T-helper 17 cell (primary cell): ENCODE data around the gene RARS2. TPM values are rescaled to one million over a fixed set of nuclear protein-coding genes. Genes with fewer than 3 reads are reported as not detected.

Experiments
- ATAC-seq: fragments of 150-1000 bp; cut with Tn5 transposase; 2 replicates; pipeline ENCODE4 v1.10.0; 2021; ENCODE audit warnings: mild to moderate bottlenecking, moderate library complexity
- DNase-seq, 3 donors: peaks; one replicate each; pipeline versions ENCODE4 v3.0.0 to v3.0.0-alpha.2; 2020 to 2021
- H3K9me3 ChIP-seq: one replicate; pipeline ENCODE4 v1.7.0; 2013; ENCODE audit warnings: low read length, mild to moderate bottlenecking; ENCODE audit not compliant: control insufficient read depth, poor library complexity, severe bottlenecking
- H3K27ac Mint-ChIP-seq: one replicate; pipeline ENCODE4 v1.8.0; 2022; ENCODE audit warnings: mild to moderate bottlenecking, moderate library complexity, mixed read lengths
- H3K27me3 Mint-ChIP-seq: one replicate; pipeline ENCODE4 v1.8.0; 2022; ENCODE audit warnings: mixed read lengths
- H3K36me3 Mint-ChIP-seq: one replicate; pipeline ENCODE4 v1.8.0; 2022; ENCODE audit warnings: low read depth, mixed read lengths
- H3K4me1 Mint-ChIP-seq: one replicate; pipeline ENCODE4 v1.8.0; 2022; ENCODE audit warnings: mild to moderate bottlenecking, mixed read lengths
- H3K4me3 Mint-ChIP-seq: one replicate; pipeline ENCODE4 v1.8.0; 2022; ENCODE audit warnings: mild to moderate bottlenecking, moderate library complexity, mixed read lengths
- total RNA-seq, 4 donors: library from RNA in 2 of 4; stranded (reverse) in 2 of 4; gene quantifications; one replicate each; pipeline ENCODE4 v1.2.3 and lab custom pipeline; 2022 to 2026

Gene RARS2
- total RNA-seq, 2 donors from 2014 or later = 22.8 to 26.6 TPM

DNA sequence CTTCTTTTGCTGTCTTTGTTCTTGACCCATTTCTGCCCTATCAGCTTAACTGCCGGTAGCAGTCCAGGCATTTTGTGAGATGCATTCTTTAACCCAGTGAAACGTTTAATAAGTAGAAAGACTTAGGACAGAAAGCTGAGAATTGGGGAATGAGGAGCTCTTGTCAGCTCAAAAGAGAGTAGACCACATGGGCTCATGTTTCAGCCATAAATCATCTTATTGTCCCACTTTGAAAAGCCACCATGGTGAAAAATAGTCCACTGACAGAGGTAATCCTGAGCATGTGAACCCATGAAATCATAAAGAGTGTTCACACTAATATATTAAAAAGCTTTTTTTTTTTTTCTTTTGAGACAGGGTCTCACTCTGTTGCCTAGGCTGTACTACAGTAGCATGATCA lies 16.4 kb upstream of the RARS2 start:
- no peaks in the 10 kb centered on the region for H3K27me3 Mint-ChIP-seq
- no peak overlapping the region for H3K4me3 Mint-ChIP-seq
- no peaks in the 10 kb centered on the region for H3K4me1 Mint-ChIP-seq
- peaks cover 2% of the 10 kb centered on the region for H3K36me3 Mint-ChIP-seq
- ATAC-seq (no peak), DNase-seq (no peak)
- no peak overlapping the region for H3K27ac Mint-ChIP-seq
- no peaks in the 10 kb centered on the region for H3K9me3 ChIP-seq

DNA sequence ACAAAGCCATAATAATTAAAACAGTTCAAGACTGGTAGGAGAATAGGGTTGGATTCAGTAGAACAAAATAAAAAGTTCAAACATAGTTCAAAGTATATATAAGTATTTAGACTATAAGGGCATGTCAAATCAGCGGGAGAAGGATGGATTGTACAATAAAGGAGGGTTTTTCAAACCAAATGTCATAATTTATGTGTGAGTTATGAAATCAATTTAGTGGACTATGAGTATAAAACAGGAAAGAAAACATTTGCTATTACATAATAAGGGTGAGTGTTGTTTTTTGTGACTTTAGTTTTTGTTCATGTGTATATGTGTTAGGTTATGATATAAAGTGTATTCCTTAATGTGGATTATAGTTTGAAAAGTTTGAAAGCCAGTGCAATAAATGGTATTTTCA lies 10.8 kb upstream of the RARS2 start:
- H3K27ac Mint-ChIP-seq = no peak overlapping the region
- no peak overlapping the region for H3K4me3 Mint-ChIP-seq
- no peaks in the 10 kb centered on the region for H3K36me3 Mint-ChIP-seq

DNA sequence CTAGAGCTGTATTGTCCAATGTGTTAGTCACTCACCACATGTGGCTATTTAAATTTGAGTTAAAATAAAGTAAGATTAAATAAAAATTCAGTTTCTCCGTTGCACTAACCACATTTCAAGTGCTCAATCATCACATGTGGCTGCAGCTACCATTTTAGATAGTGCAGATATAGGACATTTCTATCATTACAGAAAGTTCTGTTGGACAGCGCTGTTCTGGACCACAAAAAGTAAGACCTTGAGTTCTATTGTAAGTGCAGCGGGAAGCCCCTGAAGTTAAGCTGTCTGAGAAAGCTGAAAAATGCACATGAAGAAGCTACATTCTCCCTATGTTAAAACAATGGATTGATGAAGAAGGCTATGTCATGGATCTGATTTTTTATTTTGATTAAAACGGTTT lies 1.2 kb upstream of the RARS2 start:
- no peaks in the 10 kb centered on the region for H3K27me3 Mint-ChIP-seq
- no peak for DNase-seq
- peak overlapping the region; percentile 99 for H3K4me3 Mint-ChIP-seq
- H3K27ac Mint-ChIP-seq = peak overlapping the region; percentile 100
- ATAC-seq = no peak
- peaks cover 40% of the 10 kb centered on the region for H3K4me1 Mint-ChIP-seq
- H3K36me3 Mint-ChIP-seq = no peaks in the 10 kb centered on the region
- no peaks in the 10 kb centered on the region for H3K9me3 ChIP-seq

More for the DNA sequence above, 10.8 kb upstream of the RARS2 start:
- no peak for ATAC-seq
- no peaks in the 10 kb centered on the region for H3K9me3 ChIP-seq
- H3K27me3 Mint-ChIP-seq = no peaks in the 10 kb centered on the region
- no peak for DNase-seq
- no peaks in the 10 kb centered on the region for H3K4me1 Mint-ChIP-seq

DNA sequence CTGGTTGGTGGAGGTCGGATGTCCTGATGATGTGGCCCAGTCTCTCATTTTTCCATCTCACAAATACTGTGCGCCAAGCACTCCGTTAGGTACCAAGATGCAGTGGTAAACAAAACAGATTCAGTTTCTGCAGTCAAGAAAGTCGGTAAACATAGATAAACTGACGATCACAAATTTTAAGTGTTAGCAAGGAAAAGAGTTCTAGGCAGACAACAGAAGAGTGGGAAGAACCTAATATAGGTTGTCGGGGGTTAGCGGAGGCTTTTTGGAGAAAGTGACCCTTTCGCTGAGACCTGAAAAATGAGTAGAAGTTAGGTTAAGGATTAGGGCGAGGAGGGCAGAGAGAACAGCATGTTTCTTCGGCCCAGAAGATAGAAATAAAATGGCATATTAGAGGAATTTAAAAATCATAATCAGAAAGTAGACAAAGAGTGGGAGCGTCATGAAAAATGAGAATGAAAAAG lies 662 bp upstream of the RARS2 start:
- DNase-seq = no peak
- Mint-ChIP-seq H3K4me1 (peaks cover 44% of the 10 kb centered on the region), H3K27me3 (no peaks in the 10 kb centered on the region), H3K4me3 (peak overlapping the region; percentile 99), H3K27ac (peak overlapping the region; percentile 100), H3K36me3 (peaks cover 3% of the 10 kb centered on the region)
- no peaks in the 10 kb centered on the region for H3K9me3 ChIP-seq
- ATAC-seq = no peak

DNA sequence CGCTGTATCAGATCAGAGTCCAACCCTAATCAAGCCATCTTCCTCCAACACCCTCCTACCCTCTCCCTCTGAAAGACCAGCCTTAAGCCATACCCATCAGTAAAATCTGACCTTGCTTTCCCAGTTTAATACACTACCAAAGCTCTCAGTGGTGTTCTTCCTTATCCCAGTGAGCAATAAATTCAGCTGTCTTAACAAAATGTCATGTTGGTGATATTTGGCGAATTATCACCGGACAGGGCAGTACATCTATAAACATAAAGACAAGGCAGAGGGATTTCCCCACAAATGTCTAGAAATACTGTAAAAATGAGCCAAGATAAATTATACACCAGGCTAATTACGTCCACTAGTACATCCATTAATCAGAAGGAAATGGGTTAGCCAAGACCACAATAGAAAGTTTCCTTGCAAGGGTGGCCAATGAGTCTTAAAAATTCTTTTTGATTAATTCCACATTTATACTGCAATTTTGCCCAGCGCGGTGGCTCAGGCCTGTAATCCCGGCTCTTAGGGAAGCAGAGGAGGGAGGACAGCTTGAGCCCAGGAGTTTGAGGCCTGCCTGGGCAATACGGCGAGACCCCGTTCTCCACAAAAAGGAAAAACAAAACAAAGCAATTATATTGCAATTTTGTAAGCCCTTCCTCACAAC lies 905 bp downstream of the RARS2 start:
- Mint-ChIP-seq H3K4me3 (peak overlapping the region; percentile 99), H3K27ac (peak overlapping the region; percentile 100), H3K4me1 (peaks cover 47% of the 10 kb centered on the region), H3K27me3 (no peaks in the 10 kb centered on the region), H3K36me3 (peaks cover 3% of the 10 kb centered on the region)
- no peak for DNase-seq
- no peaks in the 10 kb centered on the region for H3K9me3 ChIP-seq
- no peak for ATAC-seq

DNA sequence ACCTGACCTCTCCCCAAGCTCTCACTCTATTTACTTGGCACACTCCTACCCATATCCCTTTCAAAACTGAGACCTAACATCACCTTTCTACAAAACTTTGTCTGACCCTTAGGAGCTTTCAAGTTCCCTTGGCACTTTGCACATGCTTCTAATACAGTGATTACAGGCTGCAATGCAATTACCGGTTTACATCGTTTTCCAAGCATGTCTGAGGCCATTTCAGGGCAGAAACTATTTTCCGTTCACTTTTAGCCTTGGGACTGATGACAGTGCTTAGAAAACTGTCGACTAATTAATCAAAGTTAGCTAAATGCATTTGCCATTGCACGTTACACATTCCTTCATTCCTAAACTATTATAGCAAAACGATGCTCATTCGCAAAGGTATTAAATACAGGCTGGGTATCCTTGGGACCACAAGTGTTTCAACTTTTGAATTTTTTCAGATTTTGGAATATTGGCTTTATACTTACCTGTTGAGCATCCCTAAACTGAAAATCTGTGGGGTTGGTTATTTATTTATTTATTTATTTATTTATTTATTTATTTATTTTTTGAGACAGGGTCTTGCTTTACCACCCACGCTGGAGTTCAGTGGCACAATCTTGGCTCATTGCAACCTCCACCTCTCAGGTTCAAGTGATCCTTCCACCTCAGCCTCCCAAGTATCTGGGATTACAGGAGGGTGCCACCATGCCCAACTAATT lies 3.3 kb downstream of the RARS2 start:
- H3K27ac Mint-ChIP-seq = no peak overlapping the region
- peaks cover 6% of the 10 kb centered on the region for H3K36me3 Mint-ChIP-seq
- no peak for DNase-seq
- peaks cover 50% of the 10 kb centered on the region for H3K4me1 Mint-ChIP-seq
- no peak for ATAC-seq
- H3K4me3 Mint-ChIP-seq = no peak overlapping the region
- H3K9me3 ChIP-seq = no peaks in the 10 kb centered on the region
- H3K27me3 Mint-ChIP-seq = no peaks in the 10 kb centered on the region

DNA sequence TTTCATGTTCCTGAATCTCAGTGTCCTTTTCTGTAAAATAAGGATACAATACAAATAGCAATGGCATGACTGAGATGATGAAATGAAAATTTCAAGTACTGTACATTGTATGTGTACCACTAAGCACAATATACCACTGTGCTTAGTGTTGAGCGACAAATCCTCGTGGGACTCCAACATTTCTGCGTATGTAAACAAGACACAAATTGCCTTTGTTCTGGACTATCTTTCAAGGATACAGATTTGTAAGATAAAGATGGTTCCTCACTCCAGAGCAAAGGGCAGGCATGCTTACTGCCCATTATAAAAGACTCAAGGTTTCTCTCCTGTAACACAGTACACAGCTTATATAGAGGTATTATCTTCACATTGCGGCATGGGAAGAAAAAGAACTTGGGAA lies 6.0 kb downstream of the RARS2 start:
- no peak for ATAC-seq
- Mint-ChIP-seq H3K27ac (no peak overlapping the region), H3K27me3 (no peaks in the 10 kb centered on the region), H3K36me3 (peaks cover 11% of the 10 kb centered on the region), H3K4me3 (no peak overlapping the region), H3K4me1 (peaks cover 32% of the 10 kb centered on the region)
- no peaks in the 10 kb centered on the region for H3K9me3 ChIP-seq
- DNase-seq = no peak

DNA sequence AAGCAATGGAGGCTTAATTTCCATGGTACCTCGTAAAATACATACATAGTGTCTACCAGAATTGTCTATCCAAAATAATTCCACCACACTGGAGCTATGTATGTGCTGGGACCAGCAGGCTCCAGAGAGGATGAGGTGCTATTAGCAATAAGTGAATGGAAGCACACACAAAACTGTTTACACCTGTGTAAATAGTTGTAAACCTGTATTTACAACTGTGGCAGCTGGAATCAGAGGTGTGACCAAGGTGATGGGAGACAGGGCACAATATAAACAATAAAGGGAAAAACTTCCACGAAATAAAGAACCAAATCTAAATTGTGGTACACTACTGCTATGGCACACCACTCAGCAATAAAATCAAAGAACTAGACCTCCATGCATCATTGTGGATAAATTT lies 14.4 kb downstream of the RARS2 start:
- Mint-ChIP-seq H3K4me1 (peaks cover 28% of the 10 kb centered on the region), H3K36me3 (peaks cover 13% of the 10 kb centered on the region), H3K27me3 (no peaks in the 10 kb centered on the region), H3K27ac (peak overlapping the region; percentile 12), H3K4me3 (no peak overlapping the region)
- no peak for ATAC-seq
- no peaks in the 10 kb centered on the region for H3K9me3 ChIP-seq
- DNase-seq = no peak

DNA sequence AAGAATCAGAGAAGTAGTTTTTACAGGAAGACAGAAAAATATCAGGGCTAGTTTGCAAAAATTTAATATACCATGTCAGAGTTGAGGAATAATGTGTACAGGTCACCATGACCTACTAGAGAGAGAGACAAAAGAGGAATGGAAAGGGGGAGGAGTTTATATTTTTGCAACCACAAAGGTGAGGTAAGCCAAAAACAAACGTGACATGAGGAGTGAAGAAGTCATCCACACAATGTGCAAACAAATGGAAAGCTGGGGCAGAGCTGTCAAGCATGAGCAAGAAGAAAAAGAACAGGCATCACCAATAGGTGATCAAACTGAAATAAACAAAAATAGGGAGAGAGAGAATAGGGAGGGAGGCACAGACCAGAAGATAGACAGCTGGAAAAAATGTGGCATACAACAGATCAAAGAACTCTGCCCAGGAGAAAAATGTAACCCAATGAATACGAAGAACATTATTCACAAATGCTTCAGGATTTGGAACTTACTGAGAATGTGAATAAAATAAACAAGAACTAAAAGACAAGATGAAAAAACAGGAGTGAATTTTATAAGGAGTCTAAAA lies 15.5 kb downstream of the RARS2 start:
- peaks cover 8% of the 10 kb centered on the region for H3K36me3 Mint-ChIP-seq
- H3K27ac Mint-ChIP-seq = peak overlapping the region; percentile 12
- H3K27me3 Mint-ChIP-seq = no peaks in the 10 kb centered on the region
- no peak for DNase-seq
- H3K9me3 ChIP-seq = no peaks in the 10 kb centered on the region
- peak overlapping the region; percentile 81 for H3K4me3 Mint-ChIP-seq
- H3K4me1 Mint-ChIP-seq = peaks cover 28% of the 10 kb centered on the region
- ATAC-seq = peak; percentile 53

DNA sequence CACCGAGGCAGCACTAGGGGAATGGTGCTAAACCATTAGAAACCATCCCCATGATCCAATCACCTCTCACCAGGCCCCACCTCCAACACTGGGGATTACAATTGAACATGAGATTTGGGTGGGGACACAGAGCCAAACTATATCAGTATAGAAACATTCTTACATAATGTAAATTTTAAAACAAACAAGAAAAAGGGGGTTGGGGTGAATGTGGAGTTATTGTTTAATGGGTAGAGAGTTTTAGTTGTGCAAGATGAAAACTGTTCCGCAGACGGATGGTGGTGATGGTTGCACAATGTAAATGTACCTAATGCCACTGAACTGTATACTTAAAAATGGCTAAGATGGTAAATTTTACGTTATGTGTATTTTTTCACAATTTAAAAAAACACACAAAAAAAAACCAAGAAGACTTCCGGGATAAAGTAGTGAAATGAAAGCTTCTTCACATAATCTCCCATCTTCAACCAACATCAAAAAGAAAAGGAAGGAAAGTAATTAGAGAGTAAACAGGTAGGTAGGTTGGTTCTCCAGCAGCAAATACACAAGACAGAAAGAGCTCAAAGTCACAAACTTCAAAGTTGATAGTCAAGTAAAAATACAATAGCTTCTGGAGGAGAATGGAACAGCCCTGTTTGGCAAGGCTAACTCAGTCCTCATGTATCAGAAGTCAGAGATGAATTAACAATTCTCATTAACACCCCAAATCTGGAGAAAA lies 16.3 kb downstream of the RARS2 start:
- Mint-ChIP-seq H3K4me3 (no peak overlapping the region), H3K36me3 (peaks cover 8% of the 10 kb centered on the region), H3K27ac (peak overlapping the region; percentile 12), H3K4me1 (peaks cover 28% of the 10 kb centered on the region), H3K27me3 (no peaks in the 10 kb centered on the region)
- no peak for ATAC-seq
- no peaks in the 10 kb centered on the region for H3K9me3 ChIP-seq
- no peak for DNase-seq

DNA sequence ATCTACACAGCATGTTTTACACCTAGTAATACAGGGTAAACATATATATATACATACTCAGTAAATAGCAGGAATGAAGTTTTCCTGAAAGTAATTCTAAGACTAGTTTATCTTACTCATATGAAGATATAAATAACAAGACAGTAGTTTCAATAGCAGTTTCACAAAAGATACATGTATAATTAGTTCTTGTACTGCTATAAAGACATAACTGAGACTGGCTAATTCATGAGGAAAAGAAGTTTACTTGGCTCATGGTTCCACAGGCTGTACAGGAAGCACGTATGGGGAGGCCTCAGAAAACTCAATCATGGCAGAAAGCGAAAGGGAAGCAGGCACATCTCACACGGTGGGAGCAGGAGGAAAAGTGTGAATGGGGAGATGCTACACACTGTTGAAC lies 16.9 kb downstream of the RARS2 start:
- no peak overlapping the region for H3K4me3 Mint-ChIP-seq

DNA sequence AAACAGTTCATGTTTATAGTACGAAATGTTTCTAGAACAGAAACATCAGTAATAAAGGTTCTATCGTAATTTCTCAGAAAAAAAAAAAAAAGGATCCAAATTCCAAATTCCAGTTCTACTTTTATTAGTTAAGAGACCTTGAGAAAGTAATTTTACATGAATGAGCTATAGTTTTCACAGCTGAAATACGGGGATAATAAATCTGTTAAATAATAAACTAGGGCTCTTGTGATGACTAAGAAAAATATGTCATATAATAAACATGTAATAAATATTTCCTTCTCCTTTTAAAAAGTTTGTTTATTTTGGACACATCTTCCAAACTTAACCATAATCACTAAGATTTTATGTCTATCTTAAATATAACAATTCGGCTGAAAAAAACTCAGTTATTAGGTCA lies 17.8 kb downstream of the RARS2 start:
- H3K9me3 ChIP-seq = no peaks in the 10 kb centered on the region
- DNase-seq (no peak), ATAC-seq (no peak)
- H3K4me3 Mint-ChIP-seq = no peak overlapping the region
- peaks cover 8% of the 10 kb centered on the region for H3K36me3 Mint-ChIP-seq
- H3K4me1 Mint-ChIP-seq = peaks cover 30% of the 10 kb centered on the region
- H3K27me3 Mint-ChIP-seq = no peaks in the 10 kb centered on the region
- H3K27ac Mint-ChIP-seq = no peak overlapping the region

More for the DNA sequence above, 16.9 kb downstream of the RARS2 start:
- H3K27ac Mint-ChIP-seq = no peak overlapping the region
- H3K27me3 Mint-ChIP-seq = no peaks in the 10 kb centered on the region
- H3K9me3 ChIP-seq = no peaks in the 10 kb centered on the region
- no peak for ATAC-seq
- peaks cover 8% of the 10 kb centered on the region for H3K36me3 Mint-ChIP-seq
- H3K4me1 Mint-ChIP-seq = peaks cover 30% of the 10 kb centered on the region
- no peak for DNase-seq

DNA sequence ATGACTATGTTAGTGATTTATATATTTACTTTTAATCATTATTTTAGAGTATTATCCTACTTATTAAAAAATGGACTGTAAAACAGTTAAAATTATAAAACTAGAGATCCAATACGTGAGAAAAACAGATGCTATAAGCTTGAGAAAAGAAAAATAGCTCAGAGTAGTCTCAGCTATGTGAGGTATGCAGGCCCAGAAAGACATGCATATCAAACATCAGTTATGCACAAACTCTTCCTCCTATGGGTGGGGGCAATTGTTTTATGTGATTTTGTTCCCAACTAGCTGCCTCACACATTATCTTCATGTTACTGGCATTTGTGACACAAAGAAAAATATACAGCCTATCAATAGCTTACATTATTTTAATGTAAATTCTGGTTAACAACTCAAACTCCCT lies 28.8 kb downstream of the RARS2 start:
- peaks cover 12% of the 10 kb centered on the region for H3K4me1 Mint-ChIP-seq
- no peak overlapping the region for H3K4me3 Mint-ChIP-seq
- H3K9me3 ChIP-seq = no peaks in the 10 kb centered on the region
- no peak for ATAC-seq
- DNase-seq = no peak
- H3K27ac Mint-ChIP-seq = no peak overlapping the region
- peaks cover 13% of the 10 kb centered on the region for H3K36me3 Mint-ChIP-seq
- no peaks in the 10 kb centered on the region for H3K27me3 Mint-ChIP-seq
